Measurements from ENCODE around the gene MTM1.
A peak's percentile ranks its signal among the peaks of the same experiment; 100 is the strongest.

MTM1 gene

GRCh38 chrX:150581093-150581775 is 12.8 kb downstream of the MTM1 start:
- no peak for TF ChIP-seq CTCF (IDR thresholded peaks at IDR 0.05; ENCODE audit: low read depth, low read length)
- no peaks in the 10 kb centered on the region for H3K27me3 ChIP-seq
- H3K36me3 ChIP-seq, result no peaks in the 10 kb centered on the region
- no peaks in the 10 kb centered on the region for H3K9me3 ChIP-seq
- DNase-seq, result no peak
- no peak overlapping the region for H3K4me3 ChIP-seq (ENCODE audit: low read depth, low read length)
- H3K4me1 ChIP-seq, result no peaks in the 10 kb centered on the region

GRCh38 chrX:150582338-150582948 is 14.0 kb downstream of the MTM1 start:
- no peak for TF ChIP-seq CTCF (IDR thresholded peaks at IDR 0.05; ENCODE audit: low read depth, low read length)
- no peaks in the 10 kb centered on the region for H3K36me3 ChIP-seq
- no peak overlapping the region for H3K4me3 ChIP-seq (ENCODE audit: low read depth, low read length)
- no peaks in the 10 kb centered on the region for H3K27me3 ChIP-seq
- H3K9me3 ChIP-seq, result no peaks in the 10 kb centered on the region
- no peak for DNase-seq
- no peaks in the 10 kb centered on the region for H3K4me1 ChIP-seq

GRCh38 chrX:150587585-150588503 is 19.4 kb downstream of the MTM1 start:
- Histone ChIP-seq H3K4me1 (no peaks in the 10 kb centered on the region), H3K27me3 (no peaks in the 10 kb centered on the region), H3K36me3 (no peaks in the 10 kb centered on the region), H3K4me3 (ENCODE audit: low read depth, low read length) (no peak overlapping the region), H3K9me3 (no peaks in the 10 kb centered on the region)
- TF ChIP-seq CTCF (IDR thresholded peaks at IDR 0.05; ENCODE audit: low read depth, low read length), result peak; percentile 67
- peak; percentile 28 for DNase-seq

- no peak for TF ChIP-seq CTCF (IDR thresholded peaks at IDR 0.05; ENCODE audit: low read depth, low read length)
Observed at GRCh38 chrX:150594584-150594983, 26.2 kb downstream of the MTM1 start.

GRCh38 chrX:150599226-150599625 is 30.8 kb downstream of the MTM1 start:
- Histone ChIP-seq H3K4me3 (ENCODE audit: low read depth, low read length) (no peak overlapping the region), H3K36me3 (no peaks in the 10 kb centered on the region), H3K27me3 (no peaks in the 10 kb centered on the region), H3K9me3 (no peaks in the 10 kb centered on the region), H3K4me1 (no peaks in the 10 kb centered on the region)
- no peak for TF ChIP-seq CTCF (IDR thresholded peaks at IDR 0.05; ENCODE audit: low read depth, low read length)
- no peak for DNase-seq

More at GRCh38 chrX:150594584-150594983, 26.2 kb downstream of the MTM1 start:
- H3K4me3 ChIP-seq (ENCODE audit: low read depth, low read length), result no peak overlapping the region
- no peaks in the 10 kb centered on the region for H3K4me1 ChIP-seq
- DNase-seq, result no peak
- no peaks in the 10 kb centered on the region for H3K27me3 ChIP-seq
- no peaks in the 10 kb centered on the region for H3K9me3 ChIP-seq
- no peaks in the 10 kb centered on the region for H3K36me3 ChIP-seq
